ENCODE data around the gene ARSD. TPM values are rescaled to one million over a fixed set of nuclear protein-coding genes. Genes with fewer than 3 reads are reported as not detected.

ARSD gene
- total and polyA plus RNA-seq, 2 of the 13 experiments (the other 11 are each of a cell fraction or from before 2014, with no cell fraction given) = 4.8 to 6.8 TPM

DNA sequence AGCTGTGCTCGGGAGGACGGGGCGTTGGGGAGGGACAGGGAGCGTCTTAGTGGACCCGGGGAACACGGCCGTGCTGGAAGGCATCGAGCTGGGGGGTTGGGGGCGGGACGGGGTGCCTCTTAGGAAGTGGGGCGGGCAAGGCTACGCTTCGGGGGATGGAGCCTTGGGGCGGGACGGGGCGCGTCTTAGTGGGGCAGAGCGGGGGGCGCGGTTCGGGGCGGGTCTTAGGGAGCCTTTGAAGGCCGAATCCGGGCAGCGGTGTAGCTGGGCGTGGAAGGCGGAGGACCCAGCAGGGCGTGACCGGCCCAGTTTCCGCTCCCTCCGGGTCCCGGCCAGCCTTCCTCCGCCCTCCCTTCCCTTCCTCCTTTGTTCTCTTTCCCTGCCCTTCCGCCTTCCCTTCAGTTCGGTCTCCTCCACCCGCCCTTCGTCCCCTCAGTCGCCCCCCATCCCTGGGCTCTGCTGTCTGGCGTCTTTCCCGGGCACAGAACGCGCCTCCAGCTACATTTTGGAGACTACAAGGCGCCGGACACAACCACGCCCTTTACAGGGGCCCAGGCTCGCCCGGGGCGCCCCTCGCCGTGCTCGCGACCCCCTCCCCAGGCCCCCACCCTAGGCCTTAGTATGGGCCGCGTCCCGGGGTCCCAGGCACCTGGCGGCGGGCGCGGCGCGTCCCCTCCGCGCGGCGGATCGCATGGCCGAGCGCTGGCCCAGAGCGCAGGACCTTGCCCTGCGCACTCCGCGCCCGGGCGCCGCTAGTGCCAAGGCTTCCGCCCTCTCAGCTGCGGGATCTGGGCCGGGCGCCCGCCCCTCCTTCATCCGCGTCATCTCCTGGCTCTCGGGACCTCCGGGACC lies at the start of gene ARSD (continued):
- TF ChIP-seq ZNF552 (CRISPR knock-in tag; IDR thresholded peaks at IDR 0.05; ENCODE audit: borderline replicate concordance) (no peak), ZNF605 (CRISPR knock-in tag; IDR thresholded peaks at IDR 0.05) (no peak), MAZ (IDR thresholded peaks at IDR 0.05; ENCODE audit: borderline replicate concordance, low read depth, low read length) (no peak), MAZ (CRISPR knock-in tag; IDR thresholded peaks at IDR 0.05; ENCODE audit: low read depth) (peak; percentile 52), POLR2AphosphoS5 (IDR thresholded peaks at IDR 0.05; ENCODE audit: low read depth, low read length) (peak; percentile 64), ZNF256 (CRISPR knock-in tag; conservative IDR thresholded peaks at IDR 0.05) (no peak), KLF15 (CRISPR knock-in tag; IDR thresholded peaks at IDR 0.05; ENCODE audit: borderline replicate concordance) (0 out of 2 replicates have a peak, but pooled peaks have one; percentile 30), PTBP1 (IDR thresholded peaks at IDR 0.05; ENCODE audit: low read depth, low read length, poor library complexity, severe bottlenecking) (no peak), GABPA (IDR thresholded peaks at IDR 0.05; ENCODE audit: low read depth, low read length) (peak; percentile 26; the same call in 1 of the 2 replicates), GABPA (CRISPR knock-in tag; IDR thresholded peaks at IDR 0.05; ENCODE audit: low read depth) (no peak), NCOA1 (CRISPR knock-in tag; IDR thresholded peaks at IDR 0.05) (no peak), WIZ (CRISPR knock-in tag; IDR thresholded peaks at IDR 0.05) (no peak), KMT2B (CRISPR knock-in tag; IDR thresholded peaks at IDR 0.05) (no peak), ASH2L (IDR thresholded peaks at IDR 0.05; ENCODE audit: insufficient read length, low read depth, low read length) (no peak), E2F5 (CRISPR knock-in tag; conservative IDR thresholded peaks at IDR 0.05) (no peak), PHB2 (IDR thresholded peaks at IDR 0.05; ENCODE audit: partially characterized antibody) (no peak), ZNF678 (CRISPR knock-in tag; IDR thresholded peaks at IDR 0.05) (no peak), REPIN1 (CRISPR knock-in tag; IDR thresholded peaks at IDR 0.05; ENCODE audit: borderline replicate concordance, low read depth) (no peak), FOXK1 (CRISPR knock-in tag; IDR thresholded peaks at IDR 0.05; ENCODE audit: borderline replicate concordance, low read depth) (no peak), PITX1 (CRISPR knock-in tag; IDR thresholded peaks at IDR 0.05) (0 out of 2 replicates have a peak, but pooled peaks have one; percentile 14), ZFP41 (CRISPR knock-in tag; IDR thresholded peaks at IDR 0.05; ENCODE audit: borderline replicate concordance) (no peak), TCF12 (IDR thresholded peaks at IDR 0.05) (no peak), TCF12 (CRISPR knock-in tag; IDR thresholded peaks at IDR 0.05) (no peak), ZNF44 (CRISPR knock-in tag; IDR thresholded peaks at IDR 0.05) (no peak), SOX13 (IDR thresholded peaks at IDR 0.05) (no peak), SOX13 (CRISPR knock-in tag; conservative IDR thresholded peaks at IDR 0.05 in 1 of 2, IDR thresholded peaks at IDR 0.05 in 1 of 2) (peak in 1 of 2 experiments; percentile 59; a peak in 2 of 4 replicates), ZNF572 (CRISPR knock-in tag; IDR thresholded peaks at IDR 0.05) (no peak)
- TF ChIP-seq, protein P1, sequence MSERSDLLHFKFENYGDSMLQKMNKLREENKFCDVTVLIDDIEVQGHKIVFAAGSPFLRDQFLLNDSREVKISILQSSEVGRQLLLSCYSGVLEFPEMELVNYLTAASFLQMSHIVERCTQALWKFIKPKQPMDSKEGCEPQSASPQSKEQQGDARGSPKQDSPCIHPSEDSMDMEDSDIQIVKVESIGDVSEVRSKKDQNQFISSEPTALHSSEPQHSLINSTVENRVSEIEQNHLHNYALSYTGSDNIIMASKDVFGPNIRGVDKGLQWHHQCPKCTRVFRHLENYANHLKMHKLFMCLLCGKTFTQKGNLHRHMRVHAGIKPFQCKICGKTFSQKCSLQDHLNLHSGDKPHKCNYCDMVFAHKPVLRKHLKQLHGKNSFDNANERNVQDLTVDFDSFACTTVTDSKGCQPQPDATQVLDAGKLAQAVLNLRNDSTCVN (CRISPR knock-in tag; IDR thresholded peaks at IDR 0.05; ENCODE audit: borderline replicate concordance) = no peak
- TF ChIP-seq, protein P2, sequence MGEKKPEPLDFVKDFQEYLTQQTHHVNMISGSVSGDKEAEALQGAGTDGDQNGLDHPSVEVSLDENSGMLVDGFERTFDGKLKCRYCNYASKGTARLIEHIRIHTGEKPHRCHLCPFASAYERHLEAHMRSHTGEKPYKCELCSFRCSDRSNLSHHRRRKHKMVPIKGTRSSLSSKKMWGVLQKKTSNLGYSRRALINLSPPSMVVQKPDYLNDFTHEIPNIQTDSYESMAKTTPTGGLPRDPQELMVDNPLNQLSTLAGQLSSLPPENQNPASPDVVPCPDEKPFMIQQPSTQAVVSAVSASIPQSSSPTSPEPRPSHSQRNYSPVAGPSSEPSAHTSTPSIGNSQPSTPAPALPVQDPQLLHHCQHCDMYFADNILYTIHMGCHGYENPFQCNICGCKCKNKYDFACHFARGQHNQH (CRISPR knock-in tag; IDR thresholded peaks at IDR 0.05) = 0 out of 2 replicates have a peak, but pooled peaks have one; percentile 45
